Measurements from ENCODE around the gene BBLN.
A peak's percentile ranks its signal among the peaks of the same experiment; 100 is the strongest.
"Not testable (repeated sequence)": the region's sequence is repeated elsewhere in the genome, so short reads cannot be mapped to it uniquely, and the experiment has no call there.

The BBLN gene, protein sequence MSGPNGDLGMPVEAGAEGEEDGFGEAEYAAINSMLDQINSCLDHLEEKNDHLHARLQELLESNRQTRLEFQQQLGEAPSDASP

DNA sequence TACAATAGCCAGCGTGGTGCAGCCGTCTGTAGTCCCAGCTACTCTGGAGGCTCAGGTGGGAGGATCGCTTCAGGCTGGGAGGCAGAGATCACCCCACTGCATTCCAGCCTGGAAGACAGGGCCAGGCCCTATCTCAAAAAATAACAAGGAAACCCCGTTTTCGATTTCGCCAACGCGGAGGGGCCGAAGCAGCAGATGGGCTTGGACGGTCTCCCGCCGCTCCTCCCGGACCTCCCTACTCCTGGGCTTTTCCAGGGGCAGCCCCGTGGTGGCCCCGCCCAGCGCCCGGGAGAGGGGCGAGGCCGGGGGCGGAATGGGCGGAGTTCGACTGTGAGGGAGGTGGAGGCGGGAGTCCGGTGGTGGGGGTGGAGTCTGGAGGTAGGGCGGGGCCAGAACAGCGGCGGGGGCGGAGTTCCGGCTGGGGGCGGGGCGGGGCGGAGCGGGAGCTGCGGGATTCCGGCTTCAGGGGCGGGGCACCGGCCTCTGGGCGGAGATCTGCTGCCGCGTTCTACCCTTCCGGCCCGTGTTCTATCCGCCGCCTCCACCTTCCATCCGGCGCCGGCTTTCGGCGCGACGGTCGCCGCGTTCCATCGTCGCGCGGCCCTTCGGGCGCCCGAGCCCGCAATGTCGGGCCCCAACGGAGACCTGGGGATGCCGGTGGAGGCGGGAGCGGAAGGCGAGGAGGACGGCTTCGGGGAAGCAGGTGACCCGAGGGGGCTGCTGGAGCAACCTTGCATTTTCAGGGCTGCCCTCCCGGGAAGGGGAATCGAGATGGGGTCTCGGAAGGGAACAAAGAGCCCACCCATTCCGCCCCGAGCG is at the start of gene BBLN:
Gene BBLN (plus strand): TSS at position 482 of the 819 bp plus-strand sequence. CDS start 143 bp downstream, at position 625.
- Histone ChIP-seq H3K9me3 (no peaks in the 10 kb centered on the region), H3K36me3 (replicated peaks) (peaks cover 21% of the 10 kb centered on the region), H3K4me3 (peak within 1 kb of the TSS; percentile 94), H3K27me3 (ENCODE audit: low read depth) (no peaks in the 10 kb centered on the region), H3K4me1 (peaks cover 11% of the 10 kb centered on the region; the same call in 1 of the 2 replicates)
- peak; percentile 88 to 98 for DNase-seq (ENCODE audit: low spot score in 2 of 2)
- in situ Hi-C loops (cut with MboI; ENCODE audit: low sequenced_read_pairs), result no loop called here

DNA sequence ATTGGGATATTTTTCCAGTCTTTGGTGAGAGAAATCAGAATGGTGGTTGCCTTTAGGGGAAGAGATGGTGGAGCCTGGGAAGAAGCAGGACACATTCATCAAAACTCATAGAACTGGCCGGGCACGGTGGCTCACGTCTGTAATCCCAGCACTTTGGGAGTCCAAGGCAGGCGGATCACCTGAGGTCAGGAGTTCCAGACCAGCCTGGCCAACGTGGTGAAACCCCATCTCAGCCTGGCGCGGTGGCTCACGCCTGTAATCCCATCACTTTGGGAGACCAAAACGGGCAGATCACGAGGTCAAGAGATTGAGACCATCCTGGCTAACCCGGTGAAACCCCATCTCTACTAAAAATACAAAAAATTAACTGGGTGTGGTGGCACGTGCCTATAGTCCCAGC is 48.3 kb upstream of the BBLN start:
- in situ Hi-C loops (cut with MboI; ENCODE audit: low sequenced_read_pairs); H3K9me3 ChIP-seq; H3K4me3 ChIP-seq; H3K4me1 ChIP-seq; DNase-seq (ENCODE audit: low spot score in 2 of 2); H3K27me3 ChIP-seq (ENCODE audit: low read depth): not testable (repeated sequence)
- peaks cover 16% of the 10 kb centered on the region for H3K36me3 ChIP-seq (replicated peaks)

DNA sequence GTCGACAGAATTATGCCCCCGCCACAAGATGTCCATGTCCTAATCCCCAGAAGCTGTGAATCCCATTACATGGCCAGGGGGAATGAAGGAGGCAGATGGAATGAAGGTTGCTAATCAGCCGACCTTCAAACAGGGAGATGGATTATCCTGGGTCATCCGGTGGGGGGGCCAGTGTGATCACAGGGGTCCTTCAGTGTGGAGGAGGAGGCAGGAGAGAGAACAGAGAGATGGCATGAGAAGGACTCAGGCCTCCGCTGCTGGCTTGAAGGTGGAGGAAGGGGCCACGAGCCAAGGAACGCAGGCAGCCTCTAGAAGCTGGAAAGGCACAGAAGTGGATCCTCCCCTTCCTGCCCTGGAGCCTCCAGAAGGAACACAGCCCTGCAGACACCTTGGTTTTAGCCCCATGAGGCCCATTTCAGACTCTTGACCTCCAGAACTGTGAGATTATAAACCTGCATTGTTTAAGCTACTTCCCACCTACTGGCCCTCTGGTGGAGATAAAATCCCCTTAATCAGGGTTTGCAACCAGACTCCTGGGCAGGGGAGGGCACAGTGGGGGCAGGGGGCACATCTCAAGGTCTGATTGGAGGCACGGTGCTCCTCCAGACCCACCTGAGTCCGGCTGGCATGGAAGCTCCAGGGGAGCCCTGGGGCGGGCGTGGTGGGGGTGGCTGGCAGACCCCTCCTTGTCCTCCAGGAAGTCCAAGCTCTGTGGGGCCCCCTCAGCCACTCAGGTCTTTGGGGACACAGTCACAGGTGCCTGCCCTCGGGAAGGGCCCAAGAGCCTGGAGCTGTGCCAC is 46.3 kb upstream of the BBLN start:
- in situ Hi-C loops (cut with MboI; ENCODE audit: low sequenced_read_pairs), result no loop called here
- no peak overlapping the region for H3K4me3 ChIP-seq
- H3K9me3 ChIP-seq, result no peaks in the 10 kb centered on the region
- no peaks in the 10 kb centered on the region for H3K27me3 ChIP-seq (ENCODE audit: low read depth)
- DNase-seq (ENCODE audit: low spot score in 2 of 2), result no peak
- no peaks in the 10 kb centered on the region; the same call in none of the 2 replicates for H3K36me3 ChIP-seq (replicated peaks)
- no peaks in the 10 kb centered on the region for H3K4me1 ChIP-seq

DNA sequence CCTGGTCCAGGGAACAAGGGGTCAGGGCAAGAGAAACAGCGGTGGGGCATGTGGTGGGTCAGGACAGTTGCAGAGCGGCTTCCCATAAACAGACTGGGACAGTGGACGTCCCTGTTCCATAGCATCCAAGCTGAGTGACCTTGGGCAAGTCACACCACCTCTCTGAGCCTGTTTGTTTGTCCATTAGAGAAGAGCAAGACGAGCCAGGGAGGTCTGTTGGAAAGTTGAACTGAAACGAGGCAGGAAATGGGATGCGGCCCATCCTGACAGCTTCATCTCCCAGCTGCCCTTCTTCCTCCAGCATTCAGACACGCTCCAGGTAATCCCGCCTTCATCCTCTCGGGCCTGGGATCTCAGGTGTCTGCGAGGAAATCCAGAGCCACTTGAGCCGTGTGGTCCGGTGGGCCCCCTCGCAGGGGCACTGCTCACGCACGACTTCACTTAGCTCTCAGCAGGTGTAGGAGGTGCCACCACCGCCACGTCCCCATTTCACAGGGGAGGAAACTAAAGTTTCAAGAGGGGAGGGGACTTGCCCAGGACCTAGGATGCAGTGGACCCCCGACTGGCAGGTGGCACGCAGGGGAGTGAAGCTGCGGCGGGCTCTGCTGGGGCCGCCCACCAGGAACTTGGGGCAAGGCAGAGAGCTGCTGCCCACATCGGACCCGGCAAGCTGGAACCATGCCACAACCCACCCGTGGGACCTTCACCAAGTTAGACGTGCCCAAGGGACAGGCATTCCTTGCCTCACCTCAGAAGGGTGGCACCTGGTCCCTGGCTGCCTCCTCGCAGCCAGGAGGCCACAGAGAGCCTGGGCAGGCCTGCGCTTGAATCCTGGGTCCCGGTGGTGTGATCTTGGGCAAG is 45.5 kb upstream of the BBLN start:
- Histone ChIP-seq H3K4me1 (no peaks in the 10 kb centered on the region), H3K27me3 (ENCODE audit: low read depth) (no peaks in the 10 kb centered on the region), H3K4me3 (no peak overlapping the region), H3K36me3 (replicated peaks) (no peaks in the 10 kb centered on the region; the same call in none of the 2 replicates), H3K9me3 (no peaks in the 10 kb centered on the region)
- DNase-seq (ENCODE audit: low spot score in 2 of 2), result no peak
- in situ Hi-C loops (cut with MboI; ENCODE audit: low sequenced_read_pairs), result no loop called here

DNA sequence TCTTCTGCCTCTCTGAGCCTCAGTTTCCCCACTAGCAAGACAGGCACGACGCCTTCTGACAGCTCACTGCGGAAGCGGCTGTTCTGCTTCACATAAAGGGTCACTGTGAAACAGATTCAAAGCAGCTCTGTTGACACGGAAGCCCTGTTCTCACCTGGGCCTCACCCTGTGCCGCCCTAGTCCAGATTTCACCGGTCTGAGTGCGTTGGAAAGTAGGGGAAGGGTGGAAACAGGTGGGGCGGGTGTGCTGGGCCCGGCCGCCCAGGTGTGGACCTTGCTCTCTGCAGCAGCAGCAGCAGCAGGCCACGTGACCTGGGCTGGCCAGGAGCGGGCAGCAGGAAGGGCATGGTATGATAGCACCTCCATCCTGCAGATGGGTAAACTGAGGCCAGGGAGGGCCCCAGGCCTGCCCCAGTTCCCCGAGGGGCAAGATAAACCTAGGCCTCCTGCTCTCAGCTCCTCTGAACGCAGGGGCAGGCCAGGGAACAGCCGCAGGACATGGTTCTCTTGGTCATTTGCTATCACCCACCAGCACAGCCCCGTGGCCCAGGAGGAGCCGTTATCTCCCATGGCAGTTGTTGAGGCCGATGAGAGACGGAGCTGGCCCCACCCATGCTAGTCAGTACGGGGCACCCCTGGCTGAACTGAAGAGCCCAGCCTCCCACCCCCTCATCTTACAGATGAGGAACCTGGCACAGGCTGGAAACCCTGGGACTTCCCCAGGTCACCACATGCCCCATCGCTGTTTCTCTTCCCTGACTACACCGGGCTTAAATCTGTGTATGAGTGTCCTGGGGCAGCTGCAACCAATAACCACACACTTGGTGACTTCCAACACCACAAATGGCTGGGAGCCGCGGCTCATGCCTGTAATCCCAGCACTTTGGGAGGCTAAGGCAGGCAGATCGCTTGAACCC is 44.6 kb upstream of the BBLN start:
- Histone ChIP-seq H3K27me3 (ENCODE audit: low read depth) (no peaks in the 10 kb centered on the region), H3K4me3 (no peak overlapping the region), H3K36me3 (replicated peaks) (no peaks in the 10 kb centered on the region; the same call in none of the 2 replicates), H3K4me1 (no peaks in the 10 kb centered on the region), H3K9me3 (no peaks in the 10 kb centered on the region)
- DNase-seq (ENCODE audit: low spot score in 2 of 2), result no peak
- in situ Hi-C loops (cut with MboI; ENCODE audit: low sequenced_read_pairs), result no loop called here

DNA sequence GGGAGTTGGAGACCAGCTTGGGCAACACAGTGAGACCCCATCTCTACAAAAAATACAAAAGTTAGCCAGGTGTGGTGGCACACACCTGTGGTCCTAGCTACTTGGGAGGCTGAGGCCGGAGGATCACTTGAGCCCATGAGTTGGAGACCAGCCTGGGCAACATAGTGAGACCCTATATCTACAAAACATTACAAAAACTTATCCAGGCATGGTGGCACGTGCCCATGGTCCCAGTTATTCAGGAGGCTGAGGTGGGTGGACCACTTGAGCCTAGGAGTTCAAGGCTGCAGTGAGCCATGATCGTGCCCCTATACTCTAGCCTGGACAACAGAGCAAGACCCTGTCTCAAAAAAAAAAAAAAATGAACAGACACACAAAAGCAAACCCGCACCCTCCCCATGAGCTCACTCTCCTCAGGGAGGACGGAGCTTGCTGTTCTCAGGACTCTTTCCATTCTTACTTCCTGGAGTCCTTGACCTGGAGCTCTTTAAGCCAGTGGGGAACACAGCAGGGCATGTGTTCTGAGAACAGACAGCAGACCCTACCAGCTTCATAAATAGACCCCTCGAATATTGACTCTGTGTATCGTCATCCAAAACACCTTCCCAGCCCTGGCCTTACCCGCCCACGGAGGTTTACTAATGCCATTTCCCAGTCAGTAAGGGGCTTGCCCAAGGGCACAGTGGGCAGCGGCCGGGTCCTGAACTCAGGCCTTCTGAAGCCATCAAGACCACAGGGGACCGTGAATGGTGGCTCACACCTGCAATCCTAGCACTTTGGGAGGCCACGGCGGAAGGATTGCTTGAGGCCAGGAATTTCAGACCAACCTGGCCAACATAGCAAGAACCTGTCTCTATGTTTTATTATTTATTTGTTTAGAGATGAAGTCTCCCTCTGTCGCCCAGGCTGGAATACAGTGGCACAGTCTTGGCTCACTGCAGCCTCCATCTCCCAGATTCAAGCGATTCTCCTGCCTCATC is 43.7 kb upstream of the BBLN start:
- no peaks in the 10 kb centered on the region for H3K9me3 ChIP-seq
- in situ Hi-C loops (cut with MboI; ENCODE audit: low sequenced_read_pairs), result no loop called here
- H3K27me3 ChIP-seq (ENCODE audit: low read depth), result no peaks in the 10 kb centered on the region
- H3K4me1 ChIP-seq, result no peaks in the 10 kb centered on the region
- H3K4me3 ChIP-seq, result no peak overlapping the region
- peaks cover 4% of the 10 kb centered on the region for H3K36me3 ChIP-seq (replicated peaks)
- no peak for DNase-seq (ENCODE audit: low spot score in 2 of 2)

DNA sequence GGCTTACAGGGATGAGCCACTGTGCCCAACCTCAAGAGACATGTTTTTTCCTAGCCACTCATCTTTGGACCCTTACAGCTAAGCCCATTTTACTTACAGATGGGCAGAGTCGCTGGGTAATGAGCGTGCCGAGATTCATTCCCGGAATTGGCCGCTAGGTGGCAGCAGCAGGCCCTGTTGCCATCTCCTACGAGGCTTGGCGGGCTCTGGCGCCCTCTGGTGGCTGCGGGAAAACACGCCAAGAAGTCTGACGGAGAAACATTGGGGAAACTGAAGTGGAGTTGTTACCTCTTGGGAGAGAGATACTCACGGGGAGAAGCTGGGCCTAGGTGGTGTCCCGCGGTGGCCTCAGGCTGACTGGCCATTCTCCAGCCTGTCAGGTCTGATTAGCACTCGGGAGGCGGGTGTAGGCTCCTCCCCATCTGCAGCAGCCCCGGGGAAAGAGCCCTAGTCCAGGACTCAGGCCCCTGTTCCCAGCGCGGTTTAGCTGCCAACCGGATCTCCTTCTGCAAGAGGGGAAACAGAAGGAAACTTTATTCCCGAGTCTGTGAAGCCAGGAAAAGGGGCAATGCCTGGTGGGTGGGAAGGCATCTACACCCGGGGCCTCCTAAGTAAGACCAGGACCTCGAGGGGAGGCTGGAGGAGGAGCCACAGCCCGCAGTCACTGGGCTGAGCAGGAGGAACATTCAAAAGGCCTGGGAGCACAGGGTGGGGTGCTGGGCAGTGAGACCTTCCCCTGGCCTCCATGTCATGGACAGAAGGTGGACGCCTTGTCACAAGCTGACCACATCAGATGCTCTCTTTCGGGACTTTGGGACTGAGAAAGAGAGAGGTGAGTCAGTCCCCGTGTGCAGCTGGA is 42.2 kb upstream of the BBLN start:
- no peak overlapping the region for H3K4me3 ChIP-seq
- no peaks in the 10 kb centered on the region for H3K9me3 ChIP-seq
- H3K27me3 ChIP-seq (ENCODE audit: low read depth), result no peaks in the 10 kb centered on the region
- DNase-seq (ENCODE audit: low spot score in 2 of 2), result peak; percentile 74 to 97
- H3K36me3 ChIP-seq (replicated peaks), result peaks cover 16% of the 10 kb centered on the region
- no peaks in the 10 kb centered on the region for H3K4me1 ChIP-seq
- in situ Hi-C loops (cut with MboI; ENCODE audit: low sequenced_read_pairs), result no loop called here

DNA sequence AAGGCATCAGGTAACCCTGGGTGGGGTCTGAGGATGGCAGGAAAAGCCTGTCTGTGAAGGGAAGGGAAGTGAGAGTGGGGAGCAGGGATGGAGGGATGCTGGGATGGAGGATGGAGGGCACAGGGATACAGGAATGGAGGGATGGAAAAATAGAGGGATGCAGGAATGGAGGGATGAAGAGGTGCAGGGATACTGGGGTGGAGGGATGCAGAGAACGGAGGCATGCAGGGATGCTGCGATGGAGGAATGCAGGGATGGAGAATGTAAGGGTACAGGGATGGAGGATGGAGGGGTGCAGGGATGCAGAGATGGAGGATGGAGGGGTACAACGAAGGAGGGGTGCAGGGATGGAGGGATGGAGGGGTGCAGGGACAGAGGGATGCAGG is 41.6 kb upstream of the BBLN start:
- no peak for DNase-seq (ENCODE audit: low spot score in 2 of 2)
- H3K4me3 ChIP-seq, result no peak overlapping the region
- H3K9me3 ChIP-seq, result no peaks in the 10 kb centered on the region
- no peaks in the 10 kb centered on the region for H3K27me3 ChIP-seq (ENCODE audit: low read depth)
- in situ Hi-C loops (cut with MboI; ENCODE audit: low sequenced_read_pairs), result no loop called here
- H3K36me3 ChIP-seq (replicated peaks), result peaks cover 20% of the 10 kb centered on the region
- H3K4me1 ChIP-seq, result no peaks in the 10 kb centered on the region

DNA sequence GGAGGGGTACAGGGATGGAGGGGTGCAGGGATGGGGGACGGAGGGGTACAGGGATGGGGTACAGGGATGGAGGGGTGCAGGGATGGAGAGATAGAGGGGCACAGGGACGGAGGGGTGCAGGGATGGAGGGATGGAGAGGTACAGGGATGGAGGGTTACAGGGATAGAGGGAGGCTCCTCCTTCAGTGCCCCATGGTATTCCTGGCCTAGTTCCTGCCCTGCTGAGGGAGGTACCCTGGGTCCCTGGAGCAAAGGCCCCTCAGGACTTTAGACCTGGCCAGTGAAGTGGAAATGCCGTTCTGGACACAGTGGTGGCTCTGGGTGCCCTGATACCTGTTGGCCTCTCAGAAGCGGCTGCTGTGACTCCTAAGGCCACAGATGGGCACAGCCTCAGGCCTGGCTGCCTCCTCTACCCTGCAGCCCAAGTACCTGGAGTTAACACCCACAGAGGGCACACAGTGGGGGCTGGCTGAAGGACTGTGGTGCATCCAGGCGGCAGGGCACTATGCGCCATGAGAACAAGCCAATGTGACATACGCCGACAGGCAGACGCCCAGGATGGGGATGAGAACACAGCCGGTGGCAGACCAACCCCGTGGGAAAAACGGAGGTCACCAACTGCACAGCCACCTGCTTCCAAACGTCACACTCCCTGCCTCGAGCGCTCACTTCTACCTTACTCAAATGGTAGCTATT is 40.9 kb upstream of the BBLN start:
- in situ Hi-C loops (cut with MboI; ENCODE audit: low sequenced_read_pairs), result no loop called here
- DNase-seq (ENCODE audit: low spot score in 2 of 2), result no peak
- no peaks in the 10 kb centered on the region for H3K27me3 ChIP-seq (ENCODE audit: low read depth)
- no peaks in the 10 kb centered on the region for H3K4me1 ChIP-seq
- peaks cover 25% of the 10 kb centered on the region for H3K36me3 ChIP-seq (replicated peaks)
- no peaks in the 10 kb centered on the region for H3K9me3 ChIP-seq
- H3K4me3 ChIP-seq, result no peak overlapping the region

DNA sequence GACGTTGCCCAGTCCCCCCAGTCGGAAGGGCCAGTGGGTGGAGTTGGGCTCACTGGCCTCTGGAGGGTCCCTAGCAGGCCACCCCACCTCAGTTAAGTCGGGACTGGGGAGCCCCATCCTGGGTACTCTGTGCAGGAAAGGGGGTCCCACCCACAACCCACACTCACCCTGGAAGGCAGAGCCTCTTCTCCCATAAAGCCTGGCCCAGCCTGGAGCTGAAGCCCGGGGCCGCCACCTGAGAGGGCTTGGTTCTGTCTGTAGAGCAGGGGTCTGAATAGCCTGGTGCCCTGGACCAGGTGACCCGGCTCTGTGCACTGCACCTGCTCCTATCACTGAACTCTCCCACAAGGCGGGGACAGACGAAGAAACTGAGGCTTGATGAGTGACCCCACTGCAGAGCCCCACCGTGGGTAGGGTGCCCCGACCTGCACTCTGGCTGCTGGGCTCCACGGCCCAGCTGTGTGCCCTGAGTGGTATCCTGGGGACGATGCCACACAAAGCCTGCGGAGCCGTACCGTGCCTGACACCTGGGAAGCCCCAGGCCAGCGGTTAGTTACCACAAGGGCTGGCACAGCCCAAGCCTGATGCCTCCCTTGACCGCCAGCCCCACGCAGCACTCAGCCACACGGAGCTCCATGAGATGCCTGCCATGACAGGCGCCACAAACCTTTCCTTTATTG is 39.9 kb upstream of the BBLN start:
- Histone ChIP-seq H3K27me3 (ENCODE audit: low read depth) (no peaks in the 10 kb centered on the region), H3K4me3 (no peak overlapping the region), H3K9me3 (no peaks in the 10 kb centered on the region), H3K4me1 (no peaks in the 10 kb centered on the region), H3K36me3 (replicated peaks) (peaks cover 36% of the 10 kb centered on the region)
- in situ Hi-C loops (cut with MboI; ENCODE audit: low sequenced_read_pairs), result no loop called here
- no peak for DNase-seq (ENCODE audit: low spot score in 2 of 2)
